NCI-H748 (cell line): ENCODE results near the gene C1QL2.

Source experiments
- DNase-seq: peaks from one replicate; lab custom pipeline; 2025; ENCODE audit not compliant: unreplicated experiment; lab: John Stamatoyannopoulos, UW

The C1QL2 gene

DNA sequence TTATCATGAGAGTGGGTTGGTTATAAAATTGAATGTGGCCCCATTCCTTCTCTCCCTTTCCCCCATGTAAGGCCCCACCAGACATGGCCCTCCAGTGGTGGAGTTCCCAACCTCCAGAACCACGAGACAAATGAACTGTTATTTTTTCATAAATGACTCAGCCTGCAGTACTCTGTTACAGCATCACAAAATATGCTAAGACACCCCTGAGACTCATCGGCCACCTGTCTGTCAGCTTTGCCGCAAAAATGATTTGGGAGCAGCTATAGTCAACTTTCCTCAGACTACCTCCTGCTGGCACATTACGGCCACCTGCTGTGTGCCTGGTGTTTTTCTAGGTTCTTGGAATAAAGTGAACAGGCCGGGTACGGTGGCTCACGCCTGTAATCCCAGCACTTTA, 21.4 kb upstream of the C1QL2 start:
- no peak for DNase-seq

DNA sequence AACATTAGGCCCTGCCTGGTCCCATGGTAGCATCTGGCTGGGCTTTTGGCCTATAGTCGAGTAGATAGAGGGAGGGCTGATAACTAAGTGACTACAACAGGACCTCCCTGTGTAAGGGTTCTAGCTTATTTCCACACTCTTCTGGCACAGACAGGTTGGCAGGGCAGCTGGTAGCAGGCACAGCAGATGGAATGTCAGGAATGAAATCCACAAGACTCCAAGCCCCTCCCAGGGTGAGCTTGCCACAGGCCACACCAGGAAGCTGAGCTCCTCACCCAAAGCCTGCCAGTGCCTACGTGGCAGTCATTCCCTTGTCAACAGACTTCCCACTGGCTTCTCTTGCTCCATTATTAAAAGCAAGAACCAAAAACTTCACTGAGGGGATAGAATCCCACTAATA, 20.7 kb upstream of the C1QL2 start:
- no peak for DNase-seq

DNA sequence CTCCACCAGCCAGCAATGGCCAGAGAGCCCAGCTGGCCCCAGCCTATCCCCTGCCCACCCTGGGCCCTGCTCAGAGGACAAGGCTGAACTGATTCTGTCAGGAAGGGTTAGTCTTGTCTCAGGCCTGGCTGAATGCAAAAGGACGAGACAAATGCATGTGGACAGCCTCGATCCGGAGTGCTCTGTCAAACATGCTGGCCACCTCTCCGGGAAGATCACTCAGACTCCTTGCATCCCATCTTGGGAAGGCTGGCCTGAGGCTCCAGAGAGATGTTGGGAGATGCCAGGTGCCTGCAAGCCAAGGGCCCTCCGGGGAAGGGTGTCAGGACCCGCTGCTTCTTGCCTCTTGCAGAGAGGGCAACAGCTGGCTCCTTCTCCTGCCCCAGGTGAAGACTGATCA, 20.2 kb upstream of the C1QL2 start:
- DNase-seq, result no peak

DNA sequence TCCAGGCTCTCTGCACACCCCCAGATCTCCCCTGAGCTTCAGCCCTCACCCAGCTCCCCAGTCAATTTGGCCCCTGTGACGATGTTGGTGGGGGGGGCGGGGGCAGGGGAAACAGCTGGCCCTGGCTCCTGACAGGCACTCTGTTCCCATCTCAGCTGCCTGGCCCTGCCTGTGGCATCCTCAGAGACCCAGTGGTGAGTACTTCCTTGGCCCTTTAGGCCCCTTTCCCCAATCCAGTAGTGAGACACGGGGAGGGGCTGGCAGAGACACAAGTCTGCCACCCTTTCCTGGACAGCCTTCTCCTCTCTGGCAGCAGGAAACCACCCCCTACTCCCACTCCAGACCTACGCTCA, 19.3 kb upstream of the C1QL2 start:
- no peak for DNase-seq

DNA sequence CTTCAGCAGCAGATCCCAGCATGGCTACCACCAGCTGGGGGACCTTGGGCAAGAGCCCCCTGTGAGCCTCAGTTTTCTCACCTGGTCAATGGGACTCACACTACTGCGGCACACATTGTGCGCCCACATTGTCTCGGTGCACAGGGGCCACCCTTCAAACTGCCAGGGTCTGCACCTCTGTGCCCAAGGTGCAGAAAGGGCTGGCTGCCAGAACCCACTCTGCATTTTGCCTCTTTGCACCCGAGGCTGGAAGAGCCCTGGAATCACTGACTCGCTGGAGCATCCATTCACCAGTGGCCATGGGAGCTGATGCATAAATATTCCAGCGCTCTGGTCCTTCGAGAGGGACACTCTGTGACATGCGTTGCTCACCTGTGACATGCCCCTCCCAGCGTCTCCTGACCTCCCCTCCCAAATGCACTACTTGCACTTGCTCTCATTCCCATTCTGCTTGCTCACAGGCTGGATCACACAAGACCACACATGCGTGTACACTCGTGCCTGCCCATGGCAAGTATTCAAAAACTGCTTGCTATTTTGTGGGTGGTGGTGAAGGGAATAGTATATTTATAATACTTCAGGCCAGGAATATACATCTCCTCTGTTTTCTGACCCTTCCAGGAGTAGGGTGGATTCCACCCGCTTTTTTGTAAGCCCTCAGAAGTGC, 18.8 kb upstream of the C1QL2 start:
- DNase-seq, result no peak

DNA sequence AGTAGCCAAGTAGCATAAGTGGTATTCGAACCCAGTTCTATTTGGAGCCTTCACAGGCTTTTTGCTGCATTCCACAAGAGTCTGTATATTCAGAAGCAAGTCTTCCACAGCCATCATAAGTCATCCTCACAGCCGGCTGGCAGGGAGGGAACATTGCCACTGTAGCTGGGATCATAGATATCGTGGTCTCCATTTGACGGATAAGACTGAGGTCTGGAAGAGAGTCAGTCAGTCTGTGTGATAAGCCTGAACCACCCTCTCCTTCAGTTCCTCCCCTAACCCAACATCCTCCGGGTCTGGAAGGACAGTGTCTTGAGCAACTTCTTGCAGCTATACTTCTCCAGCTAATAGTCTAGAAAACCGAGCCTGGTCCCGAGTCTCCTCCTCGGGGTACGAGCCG, 17.0 kb upstream of the C1QL2 start:
- DNase-seq, result no peak

DNA sequence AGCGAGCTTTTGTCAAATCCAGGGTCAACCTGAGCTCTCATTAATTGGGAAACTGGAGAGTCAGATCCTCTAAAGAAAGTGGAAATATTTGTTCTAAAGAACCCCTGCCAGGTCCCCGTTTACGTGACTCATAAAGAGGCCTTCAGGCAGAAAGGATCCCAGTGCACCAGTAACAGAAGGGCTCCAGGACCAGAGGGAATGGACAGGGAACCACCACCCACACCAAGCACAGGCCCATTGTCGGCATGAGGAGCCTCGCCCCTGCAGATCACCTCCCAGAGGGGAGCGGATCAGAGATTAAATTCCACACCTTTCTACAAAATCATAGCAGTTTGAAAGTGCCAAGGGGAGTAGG, 16.4 kb upstream of the C1QL2 start:
- DNase-seq, result no peak

DNA sequence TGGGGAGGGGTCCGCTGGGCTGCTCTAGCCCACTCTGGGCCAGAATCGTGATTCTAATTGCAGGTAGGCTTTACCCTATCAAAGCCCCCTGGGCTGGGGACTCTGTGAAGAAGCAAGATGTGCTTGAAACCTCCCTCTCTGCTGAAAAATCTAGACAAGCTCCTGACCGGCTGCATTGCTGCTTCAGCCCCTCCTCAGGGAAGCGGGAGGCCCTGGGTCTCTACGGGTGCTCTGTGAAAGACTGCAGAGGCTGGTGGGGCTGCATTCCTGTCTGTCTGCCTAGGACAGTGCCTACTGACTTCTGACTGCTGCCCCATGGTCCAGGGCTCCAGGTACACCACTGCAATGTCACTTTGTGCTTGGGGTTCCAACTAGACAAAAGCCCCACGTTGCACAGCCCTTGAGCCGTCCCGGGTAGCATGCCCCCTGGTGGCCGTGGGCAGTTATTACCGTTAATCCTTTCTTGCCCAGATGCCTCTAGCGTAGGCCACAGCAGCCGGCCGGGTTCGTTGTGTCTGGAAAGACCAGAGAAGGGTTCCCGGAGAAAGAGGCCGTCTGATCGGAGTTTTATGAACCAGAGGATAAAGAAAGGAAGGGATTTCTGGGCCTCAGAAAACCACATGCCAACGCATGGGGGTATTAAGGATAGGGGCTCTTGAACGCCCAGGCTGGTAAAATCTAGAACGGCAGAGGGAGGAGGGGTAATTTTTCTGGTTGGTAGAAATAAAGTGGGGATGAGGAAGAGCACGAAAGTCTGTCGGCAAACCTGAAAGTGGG, 15.9 kb upstream of the C1QL2 start:
- peak; percentile 53 for DNase-seq

DNA sequence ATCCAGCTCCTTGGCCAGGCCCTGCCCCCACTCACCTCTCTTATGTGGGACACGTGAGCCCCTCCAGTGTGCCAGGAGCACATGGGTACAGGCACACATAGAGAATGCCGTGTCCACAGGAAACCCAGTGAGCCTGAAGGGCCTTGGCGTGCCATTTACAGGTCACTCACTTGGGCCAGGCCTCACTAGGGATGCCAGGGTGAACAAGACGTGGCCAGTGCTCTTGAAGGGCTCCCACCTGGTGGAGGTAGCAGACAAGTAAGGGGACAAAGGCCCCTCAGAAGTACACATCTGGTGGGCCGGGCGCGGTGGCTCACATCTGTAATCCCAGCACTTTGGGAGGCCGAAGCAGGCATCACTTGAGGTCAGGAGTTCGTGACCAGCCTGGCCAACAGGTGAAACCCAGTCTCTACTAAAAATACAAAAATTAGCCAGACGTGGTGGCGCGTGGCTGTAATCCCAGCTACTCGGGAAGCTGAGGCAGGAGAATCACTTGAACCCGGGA, 15.1 kb upstream of the C1QL2 start:
- no peak for DNase-seq

DNA sequence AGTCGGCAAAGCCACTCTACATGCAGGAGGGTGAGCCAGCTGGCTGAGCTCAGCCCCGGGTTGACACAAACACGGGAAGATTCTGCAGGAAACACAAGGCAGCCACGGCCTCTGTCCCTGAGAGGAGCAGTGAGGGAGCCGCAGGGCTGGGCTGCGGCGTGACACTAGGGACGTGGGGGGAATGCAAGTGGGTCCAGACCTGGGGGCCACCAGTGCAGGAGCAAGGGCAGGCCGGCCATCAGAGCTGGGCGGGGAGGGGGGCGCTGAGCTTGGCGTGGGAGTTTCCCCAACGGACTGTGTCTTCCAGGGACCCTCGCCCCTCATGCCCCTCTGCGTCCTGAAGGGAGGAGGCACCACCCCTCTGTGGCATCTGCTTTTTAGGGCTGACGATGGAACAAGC, 12.0 kb upstream of the C1QL2 start:
- no peak for DNase-seq

DNA sequence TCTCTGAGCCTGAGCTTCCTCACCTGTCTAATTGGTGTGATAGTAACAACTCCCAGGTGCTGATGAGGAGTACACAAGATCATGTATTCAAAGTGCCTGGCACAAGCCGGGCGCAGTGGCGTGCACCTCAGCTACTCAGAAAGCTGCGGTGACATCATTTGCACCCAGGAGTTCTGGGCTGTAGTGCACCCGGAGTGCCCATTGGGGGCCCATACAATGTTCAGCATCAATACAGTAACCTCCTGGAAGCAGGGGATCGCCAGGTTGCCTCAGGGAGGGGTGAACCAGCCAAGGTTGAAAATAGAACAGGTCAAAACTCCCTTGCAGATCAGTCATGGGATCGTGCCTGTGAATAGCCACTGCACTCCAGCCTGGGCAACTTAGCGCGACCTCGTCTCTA, 11.2 kb upstream of the C1QL2 start:
- no peak for DNase-seq

DNA sequence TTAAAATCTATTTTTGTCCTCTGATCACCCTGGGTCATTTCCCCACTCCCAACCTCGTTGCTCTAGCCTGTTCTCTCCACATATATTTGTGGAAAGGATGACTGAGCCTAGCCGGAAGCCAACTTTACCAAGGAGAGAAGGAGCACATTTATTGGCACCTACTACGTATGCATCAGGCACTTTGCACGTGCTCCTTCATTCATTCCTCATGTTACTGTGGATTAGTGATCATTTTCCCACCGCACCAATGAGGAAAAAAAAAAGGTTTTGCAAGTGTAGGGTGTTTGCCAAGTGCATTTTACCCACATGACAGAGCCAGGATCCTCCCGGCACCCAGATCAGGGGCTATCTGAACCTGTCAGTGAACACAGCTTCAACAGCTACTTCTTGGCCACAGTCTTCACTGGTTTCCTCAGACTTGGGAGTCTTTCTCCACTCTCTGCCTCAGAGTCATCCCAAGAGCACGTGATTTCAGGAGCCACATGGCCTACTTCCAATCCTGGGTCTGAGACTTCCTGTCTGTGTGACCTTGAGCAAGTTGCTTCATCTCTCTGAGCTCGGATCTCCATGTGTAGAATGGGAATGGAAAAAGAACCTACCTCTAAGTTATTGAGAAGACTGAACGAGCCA, 1.9 kb upstream of the C1QL2 start:
- DNase-seq, result no peak

DNA sequence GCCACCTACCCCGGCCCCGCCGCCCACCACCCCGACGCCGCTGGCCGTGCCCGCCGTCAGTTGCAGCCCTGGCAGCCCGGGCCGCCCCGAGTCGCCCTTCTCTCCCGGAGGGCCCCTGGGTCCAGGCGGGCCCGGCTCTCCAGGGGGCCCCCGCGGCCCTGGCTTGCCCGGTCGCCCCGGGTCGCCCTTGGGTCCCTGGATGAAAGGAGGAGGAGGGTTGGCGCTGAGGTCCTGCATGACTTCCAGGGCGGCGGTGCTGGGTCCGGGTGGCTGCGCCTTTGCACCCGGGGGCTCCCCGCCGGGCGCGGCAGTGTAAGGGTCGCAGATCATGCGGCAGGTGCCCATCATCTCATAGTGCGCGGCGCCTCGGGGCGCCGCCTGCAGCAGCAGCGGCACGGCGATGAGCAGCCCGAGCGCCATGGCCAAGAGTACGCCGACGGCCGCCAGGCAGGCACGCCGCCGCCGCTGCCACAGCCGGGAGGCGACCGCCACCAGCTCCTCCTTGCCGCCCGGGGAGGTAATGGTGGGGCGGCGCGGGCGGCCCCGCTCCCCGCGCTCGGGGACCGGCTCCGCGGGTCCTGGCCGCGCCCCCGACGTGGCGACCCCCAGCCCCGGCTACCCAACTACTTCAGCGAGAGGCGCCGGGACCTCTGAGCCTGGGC, 570 bp downstream of the C1QL2 start:
- DNase-seq, result peak; percentile 22

DNA sequence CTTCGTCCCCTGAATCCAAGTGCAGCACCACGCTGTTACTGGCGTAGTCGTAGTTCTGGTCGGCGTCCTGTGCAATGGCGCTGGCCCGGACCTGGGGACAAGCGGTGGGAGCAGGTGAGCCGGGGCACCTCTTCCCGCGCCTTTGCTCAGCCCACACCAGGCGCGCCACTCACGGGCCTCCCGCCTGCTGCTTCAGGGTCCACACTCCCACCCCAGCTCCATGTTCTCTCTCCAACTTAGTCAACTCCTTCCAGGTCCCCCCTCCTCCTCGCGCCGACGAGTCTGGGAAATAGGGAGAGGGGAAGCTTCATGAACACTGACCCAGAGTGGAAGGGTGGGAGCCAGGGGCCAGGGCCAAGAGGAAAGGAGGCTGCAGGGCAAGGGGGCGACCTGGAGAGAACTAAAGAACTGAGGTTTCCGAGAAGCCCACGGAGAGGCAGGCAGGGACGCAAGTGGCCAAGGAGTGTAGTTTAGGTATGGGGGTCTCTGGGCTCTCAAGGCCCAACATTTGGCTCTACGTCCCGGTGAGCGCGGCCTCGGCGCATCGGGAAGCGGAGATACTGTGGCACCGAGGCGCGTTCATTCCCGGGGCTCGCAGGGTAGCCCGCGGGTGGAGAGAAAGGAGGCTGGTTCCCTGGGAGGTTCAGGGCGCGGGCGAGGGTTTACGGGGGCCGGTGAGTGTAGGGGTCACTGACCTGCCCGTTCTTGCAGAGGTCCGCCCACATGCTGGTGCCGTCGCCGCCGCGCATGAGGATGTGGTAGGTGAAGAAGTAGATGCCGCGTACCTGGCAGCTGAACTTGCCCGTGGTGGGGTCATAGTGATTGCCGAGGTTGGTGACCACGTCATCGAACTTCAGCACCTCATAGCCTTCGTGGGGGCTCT, 1.4 kb downstream of the C1QL2 start:
- DNase-seq, result no peak

DNA sequence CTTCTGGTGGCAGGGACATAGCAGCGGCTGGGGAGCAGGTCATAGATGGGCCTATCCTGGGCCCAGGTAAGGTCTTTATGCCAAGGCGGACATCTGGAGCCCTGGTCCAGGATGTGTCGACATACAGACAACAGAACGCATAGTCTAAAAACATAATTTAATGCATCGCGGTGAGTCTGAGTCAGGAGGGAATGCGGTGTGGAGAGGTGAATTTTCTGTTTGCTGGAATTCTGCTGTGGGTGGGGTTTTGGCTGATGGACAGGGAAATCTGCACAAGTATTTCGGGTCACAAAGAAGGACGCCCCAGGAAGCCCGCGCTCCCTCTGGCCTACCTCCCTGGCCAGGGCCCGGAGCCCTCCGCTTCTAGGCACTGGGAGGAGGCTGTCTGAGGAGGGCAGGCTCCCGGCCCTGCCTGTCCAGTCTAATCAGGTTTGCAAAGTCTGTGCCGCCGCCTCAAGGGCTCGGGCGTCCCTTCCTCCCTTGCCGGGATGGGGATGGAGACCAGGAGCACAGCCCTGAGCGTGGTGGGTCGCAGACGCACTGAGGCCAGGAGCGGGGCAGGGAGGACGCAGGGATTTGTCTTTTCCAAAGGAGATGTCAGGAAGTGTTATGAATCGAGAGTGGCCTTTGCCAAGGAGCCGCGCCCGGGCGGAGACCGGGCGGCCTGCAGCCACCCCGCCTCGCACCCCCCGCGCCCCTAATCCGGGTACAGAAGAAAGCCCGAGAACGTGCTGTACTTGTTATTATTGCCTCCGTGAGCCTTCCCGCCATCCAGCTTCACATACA, 2.3 kb downstream of the C1QL2 start:
- DNase-seq, result no peak

DNA sequence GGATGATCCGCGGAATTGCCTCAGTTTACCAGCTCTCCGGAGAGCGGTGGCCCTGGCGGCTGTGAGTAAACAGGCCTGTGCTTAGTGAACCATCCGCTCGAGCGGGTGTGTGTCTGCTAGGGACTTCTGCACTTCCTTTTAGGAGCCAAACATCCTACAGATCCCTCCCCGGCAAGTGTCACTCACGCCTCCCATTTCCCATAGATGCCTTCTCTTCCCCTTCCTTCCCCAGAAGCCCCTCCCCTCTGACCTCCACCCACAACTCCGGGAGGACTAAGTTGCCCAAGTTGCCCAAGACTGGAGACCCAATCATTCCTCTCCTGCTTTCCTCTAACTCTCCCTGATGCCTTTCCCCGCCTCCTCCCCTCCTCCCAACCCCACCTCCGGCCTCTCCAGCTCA, 2.9 kb downstream of the C1QL2 start:
- no peak for DNase-seq

DNA sequence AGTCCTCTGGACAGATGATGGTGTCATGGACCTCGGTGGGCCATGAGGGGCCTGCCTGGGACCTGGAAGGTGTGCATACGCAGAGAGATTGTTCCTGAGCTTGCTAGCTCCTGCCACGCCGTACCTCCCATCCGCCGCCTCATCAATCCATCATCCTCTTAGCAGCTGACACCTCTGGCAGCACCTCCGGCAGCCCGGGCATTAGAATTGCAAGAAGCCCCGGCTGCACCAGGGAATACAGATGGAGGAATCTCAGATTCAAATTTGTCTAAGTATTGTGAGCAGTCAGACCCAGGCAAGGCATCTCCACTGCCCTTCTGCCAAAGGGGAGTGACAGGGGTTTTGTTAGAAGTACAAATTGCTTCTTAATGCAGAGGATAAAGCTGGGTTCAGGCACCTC, 4.5 kb downstream of the C1QL2 start:
- no peak for DNase-seq

DNA sequence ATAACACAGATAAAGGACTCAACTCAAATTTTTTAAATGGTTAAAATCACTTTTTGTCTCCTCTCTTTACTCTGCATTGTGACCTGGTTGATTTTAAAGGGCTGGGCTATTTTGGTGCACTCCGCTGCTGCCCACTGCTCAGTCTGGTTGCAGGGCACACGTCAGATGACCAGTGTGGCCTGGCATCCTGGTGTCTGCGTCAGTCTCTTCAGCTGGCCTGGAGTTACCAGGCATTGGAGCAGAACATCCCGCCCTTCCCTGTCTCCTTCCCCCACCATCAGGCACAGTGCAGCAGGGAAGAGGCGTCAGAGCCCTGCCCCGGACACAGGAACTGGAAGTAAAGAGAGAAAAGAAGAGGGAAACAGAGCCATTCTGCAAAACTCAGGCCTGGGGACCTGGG, 8.9 kb downstream of the C1QL2 start:
- DNase-seq, result no peak

DNA sequence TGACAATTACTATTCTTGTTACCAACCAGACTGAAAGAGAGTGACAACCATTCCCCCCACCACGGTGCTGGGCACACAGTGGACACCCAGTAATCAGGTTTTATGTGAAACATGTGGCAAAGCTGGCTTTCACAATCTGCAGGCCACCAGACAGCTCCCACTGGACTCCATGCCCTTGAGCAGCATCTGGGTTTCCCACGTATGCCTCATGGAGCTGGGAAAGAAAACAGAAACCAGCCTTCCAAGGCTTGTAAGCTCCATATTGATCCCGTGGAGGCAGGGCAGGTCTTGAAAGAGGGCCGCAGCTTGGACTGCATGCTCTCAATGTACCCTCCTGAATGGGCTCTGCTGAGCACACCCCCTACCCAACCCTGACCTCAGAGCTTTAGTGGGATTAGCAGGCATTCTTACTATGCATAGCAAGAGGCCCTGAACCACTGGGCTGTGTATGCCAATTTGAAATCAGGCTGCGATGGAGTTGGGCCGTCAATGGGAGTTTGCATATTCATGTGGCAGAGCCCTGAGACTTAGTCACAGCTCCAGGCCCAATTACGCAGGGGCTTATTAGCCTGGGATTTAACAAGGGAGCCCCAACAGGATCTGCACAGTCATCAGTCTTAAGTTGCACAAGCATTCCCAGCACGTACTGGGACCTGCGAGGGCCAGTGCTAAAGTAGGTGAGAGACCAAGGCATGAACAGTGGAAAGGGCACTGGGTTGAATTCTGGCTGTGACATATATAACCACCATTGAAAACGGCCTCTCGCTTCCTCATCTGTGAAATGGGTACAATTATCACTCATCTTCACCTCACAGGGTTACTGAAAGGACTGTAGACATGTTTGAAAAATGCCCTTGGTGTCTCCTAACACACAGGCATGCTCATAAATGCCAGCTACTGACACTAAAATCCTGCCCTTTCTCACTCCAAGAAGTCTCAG, 10.5 kb downstream of the C1QL2 start:
- DNase-seq, result no peak
